VCaP (cell line): ENCODE results near the gene GALNT9.

ENCODE experiments used
- H3K27ac ChIP-seq: fragments of 450-650 bp; 2 replicates; pipeline ENCODE4 v1.5.1; 2017
- CTCF ChIP-seq: fragments of 450-650 bp; conservative IDR thresholded peaks from 2 replicates; pipeline ENCODE4 v1.5.1; 2017; ENCODE audit warnings: mild to moderate bottlenecking, moderate library complexity

The GALNT9 gene

GRCh38 chr12:132170637-132171292, 158.6 kb downstream of the GALNT9 start:
- no peak for TF ChIP-seq CTCF
- H3K27ac ChIP-seq: no peak overlapping the region

GRCh38 chr12:132170094-132170636, 159.2 kb downstream of the GALNT9 start:
- TF ChIP-seq CTCF: no peak
- H3K27ac ChIP-seq: no peak overlapping the region

- no peak overlapping the region for H3K27ac ChIP-seq
- no peak for TF ChIP-seq CTCF
These were observed 160.0 kb downstream of the GALNT9 start for GRCh38 chr12:132169376-132169775.

- no peak overlapping the region for H3K27ac ChIP-seq
- TF ChIP-seq CTCF: no peak
These were observed 160.9 kb downstream of the GALNT9 start for GRCh38 chr12:132168311-132169031.

GRCh38 chr12:132167611-132168310, 161.6 kb downstream of the GALNT9 start:
- TF ChIP-seq CTCF: no peak

GRCh38 chr12:132166801-132167591, 162.4 kb downstream of the GALNT9 start:
- no peak overlapping the region for H3K27ac ChIP-seq
- TF ChIP-seq CTCF: no peak

More at GRCh38 chr12:132167611-132168310, 161.6 kb downstream of the GALNT9 start:
- no peak overlapping the region for H3K27ac ChIP-seq
